HEK293 (cell line): ENCODE results near the gene PAK4.

Source experiments
- BCL11B ChIP-seq: fragments of 450-650 bp; formaldehyde crosslinking; IDR thresholded peaks from 2 replicates; pipeline ENCODE4 v1.5.1; 2016; ENCODE audit warnings: low read depth, missing biosample characterization, missing genetic modification characterization
- HOXA7 ChIP-seq: sonication (generic); formaldehyde crosslinking; IDR thresholded peaks from 2 replicates; pipeline ENCODE4 v1.8.1; 2022; ENCODE audit warnings: missing genetic modification reagents, borderline replicate concordance
- IKZF3 ChIP-seq: fragments of 450-650 bp; IDR thresholded peaks from 2 replicates; pipeline ENCODE4 v1.5.0; 2018; ENCODE audit warnings: missing biosample characterization, mild to moderate bottlenecking, missing genetic modification characterization, moderate library complexity
- KLF1 ChIP-seq: fragments of 450-650 bp; formaldehyde crosslinking; IDR thresholded peaks from 2 replicates; pipeline ENCODE4 v1.5.1; 2016; ENCODE audit warnings: missing biosample characterization, missing genetic modification characterization
- MEIS1 ChIP-seq: sonication (generic); formaldehyde crosslinking; IDR thresholded peaks from 2 replicates; pipeline ENCODE4 v1.8.1; 2022; ENCODE audit warnings: missing genetic modification reagents, mild to moderate bottlenecking, borderline replicate concordance
- PBX3 ChIP-seq: sonication (generic); formaldehyde crosslinking; IDR thresholded peaks from 2 replicates; pipeline ENCODE4 v1.8.1; 2022; ENCODE audit warnings: mild to moderate bottlenecking, moderate library complexity, missing genetic modification reagents
- REPIN1 ChIP-seq: fragments of 450-650 bp; formaldehyde crosslinking; IDR thresholded peaks from 2 replicates; pipeline ENCODE4 v1.5.1; 2017; ENCODE audit warnings: missing biosample characterization, missing genetic modification characterization, low read depth
- REST ChIP-seq: fragments of 450-650 bp; formaldehyde crosslinking; IDR thresholded peaks from 2 replicates; pipeline ENCODE4 v1.5.1; 2016; ENCODE audit warnings: missing biosample characterization, missing genetic modification characterization
- SP7 ChIP-seq: fragments of 450-650 bp; formaldehyde crosslinking; IDR thresholded peaks from 2 replicates; pipeline ENCODE4 v1.5.1; 2016; ENCODE audit warnings: missing biosample characterization, missing genetic modification characterization
- TRIM28 ChIP-seq: IDR thresholded peaks from 2 replicates; pipeline ENCODE4 v1.6.1; 2011; ENCODE audit warnings: low read length, control low read depth, borderline replicate concordance
- WT1 ChIP-seq: fragments of 450-650 bp; formaldehyde crosslinking; IDR thresholded peaks from 2 replicates; pipeline ENCODE4 v1.5.1; 2016; ENCODE audit warnings: missing biosample characterization, missing genetic modification characterization
- YY2 ChIP-seq: fragments of 450-650 bp; formaldehyde crosslinking; IDR thresholded peaks from 2 replicates; pipeline ENCODE4 v1.5.1; 2016; ENCODE audit warnings: missing biosample characterization, missing genetic modification characterization
- ZNF138 ChIP-seq: fragments of 450-650 bp; formaldehyde crosslinking; IDR thresholded peaks from 2 replicates; pipeline ENCODE4 v1.5.1; 2016; ENCODE audit warnings: missing biosample characterization, missing genetic modification characterization, borderline replicate concordance
- ZNF157 ChIP-seq: fragments of 450-650 bp; formaldehyde crosslinking; IDR thresholded peaks from 2 replicates; pipeline ENCODE4 v1.5.1; 2016; ENCODE audit warnings: missing biosample characterization, missing genetic modification characterization
- ZNF23 ChIP-seq: fragments of 450-650 bp; formaldehyde crosslinking; IDR thresholded peaks from 2 replicates; pipeline ENCODE4 v1.5.1; 2016; ENCODE audit warnings: missing biosample characterization, missing genetic modification characterization, borderline replicate concordance
- ZNF239 ChIP-seq: fragments of 450-650 bp; formaldehyde crosslinking; IDR thresholded peaks from 2 replicates; pipeline ENCODE4 v1.5.1; 2016; ENCODE audit warnings: missing biosample characterization, missing genetic modification characterization
- ZNF280D ChIP-seq: fragments of 450-650 bp; formaldehyde crosslinking; IDR thresholded peaks from 2 replicates; pipeline ENCODE4 v1.5.1; 2016; ENCODE audit warnings: missing biosample characterization, missing genetic modification characterization
- ZNF354C ChIP-seq: fragments of 450-650 bp; formaldehyde crosslinking; IDR thresholded peaks from 2 replicates; pipeline ENCODE4 v1.5.1; 2016; ENCODE audit warnings: missing biosample characterization, missing genetic modification characterization, low read depth, borderline replicate concordance
- ZNF48 ChIP-seq: fragments of 450-650 bp; formaldehyde crosslinking; IDR thresholded peaks from 2 replicates; pipeline ENCODE4 v1.5.1; 2016; ENCODE audit warnings: missing biosample characterization, missing genetic modification characterization
- ZNF529 ChIP-seq: fragments of 450-650 bp; formaldehyde crosslinking; IDR thresholded peaks from 2 replicates; pipeline ENCODE4 v1.5.1; 2017; ENCODE audit warnings: missing genetic modification characterization, missing biosample characterization; ENCODE audit not compliant: insufficient replicate concordance
- ZNF548 ChIP-seq: fragments of 450-650 bp; formaldehyde crosslinking; IDR thresholded peaks from 2 replicates; pipeline ENCODE4 v1.5.1; 2016; ENCODE audit warnings: missing biosample characterization, missing genetic modification characterization
- ZNF555 ChIP-seq: fragments of 450-650 bp; formaldehyde crosslinking; conservative IDR thresholded peaks from 2 replicates; pipeline ENCODE4 v1.5.1; 2017; ENCODE audit warnings: missing biosample characterization, mild to moderate bottlenecking, missing genetic modification characterization, inconsistent platforms
- ZNF560 ChIP-seq: fragments of 450-650 bp; formaldehyde crosslinking; IDR thresholded peaks from 2 replicates; pipeline ENCODE4 v1.5.1; 2017; ENCODE audit warnings: missing biosample characterization, missing genetic modification characterization, borderline replicate concordance
- ZNF561 ChIP-seq: fragments of 450-650 bp; IDR thresholded peaks from 2 replicates; pipeline ENCODE4 v1.5.1; 2018; ENCODE audit warnings: missing biosample characterization, missing genetic modification characterization, borderline replicate concordance
- ZNF600 ChIP-seq: fragments of 450-650 bp; formaldehyde crosslinking; IDR thresholded peaks from 2 replicates; pipeline ENCODE4 v1.5.1; 2016; ENCODE audit warnings: missing biosample characterization, missing genetic modification characterization
- ZNF645 ChIP-seq: fragments of 450-650 bp; formaldehyde crosslinking; IDR thresholded peaks from 2 replicates; pipeline ENCODE4; 2016; ENCODE audit warnings: missing biosample characterization, missing genetic modification characterization
- ZNF654 ChIP-seq: fragments of 450-650 bp; formaldehyde crosslinking; IDR thresholded peaks from 2 replicates; pipeline ENCODE4 v1.5.1; 2016; ENCODE audit warnings: low read depth, missing biosample characterization, missing genetic modification characterization
- ZNF707 ChIP-seq: fragments of 450-650 bp; formaldehyde crosslinking; IDR thresholded peaks from 2 replicates; pipeline ENCODE4 v1.5.1; 2016; ENCODE audit warnings: missing biosample characterization, missing genetic modification characterization
- ZNF776 ChIP-seq: fragments of 450-650 bp; formaldehyde crosslinking; IDR thresholded peaks from 2 replicates; pipeline ENCODE4 v1.5.0; 2017; ENCODE audit warnings: missing biosample characterization, missing genetic modification characterization, borderline replicate concordance
- ZNF791 ChIP-seq: fragments of 450-650 bp; formaldehyde crosslinking; IDR thresholded peaks from 2 replicates; pipeline ENCODE4 v1.5.1; 2016; ENCODE audit warnings: missing biosample characterization, missing genetic modification characterization
- ZSCAN5A ChIP-seq: fragments of 450-650 bp; formaldehyde crosslinking; IDR thresholded peaks from 2 replicates; pipeline ENCODE4 v1.5.1; 2016; ENCODE audit warnings: missing biosample characterization, missing genetic modification characterization
- ZXDB ChIP-seq: fragments of 450-650 bp; formaldehyde crosslinking; IDR thresholded peaks from 2 replicates; pipeline ENCODE4 v1.5.1; 2016; ENCODE audit warnings: missing biosample characterization, missing genetic modification characterization

Gene PAK4

GRCh38 chr19:39212375-39212742 lies 86.8 kb downstream of the PAK4 start (continued):
- TF ChIP-seq MEIS1 (CRISPR knock-in tag) (no peak), KLF1 (no peak), ZNF654 (tag by site-specific recombination) (peak; percentile 98), REST (no peak), ZNF776 (tag by site-specific recombination) (no peak), BCL11B (tag by site-specific recombination) (no peak), ZNF560 (tag by site-specific recombination) (no peak), ZSCAN5A (peak; percentile 53; the same call in 1 of the 2 replicates), REPIN1 (tag by site-specific recombination) (0 out of 2 replicates have a peak, but pooled peaks have one; percentile 70), ZNF561 (tag by site-specific recombination) (peak; percentile 56; the same call in 1 of the 2 replicates), ZNF48 (no peak), ZNF548 (tag by site-specific recombination) (no peak), ZNF645 (tag by site-specific recombination) (no peak), TRIM28 (no peak), ZNF600 (tag by site-specific recombination) (no peak), ZNF791 (tag by site-specific recombination) (no peak), ZNF280D (tag by site-specific recombination) (0 out of 2 replicates have a peak, but pooled peaks have one; percentile 65), ZNF707 (tag by site-specific recombination) (no peak), ZNF157 (tag by site-specific recombination) (no peak), ZNF23 (tag by site-specific recombination) (no peak), SP7 (tag by site-specific recombination) (peak; percentile 47; the same call in 1 of the 2 replicates), ZNF239 (tag by site-specific recombination) (no peak), ZNF138 (no peak), PBX3 (CRISPR knock-in tag) (no peak), WT1 (tag by site-specific recombination) (peak; percentile 24; the same call in 1 of the 2 replicates), ZXDB (tag by site-specific recombination) (peak; percentile 81), ZNF555 (tag by site-specific recombination) (no peak), ZNF354C (tag by site-specific recombination) (no peak), ZNF529 (no peak), YY2 (no peak), IKZF3 (no peak), HOXA7 (CRISPR knock-in tag) (no peak)
